Umbilical cord (tissue), 2 donors: ENCODE measurements around the gene ABCE1. TPM values are rescaled to one million over a fixed set of nuclear protein-coding genes. Genes with fewer than 3 reads are reported as not detected.
A peak's percentile ranks its signal among the peaks of the same experiment; 100 is the strongest.

Experiments used
- DNase-seq: peaks from one replicate; pipeline ENCODE4 v3.0.0-alpha.2; 2015; ENCODE audit warnings: low spot score
- total RNA-seq: library from RNA; depleted of rRNA; stranded (reverse); fragments of >200 nt; gene quantifications from one replicate; pipeline ENCODE4 v1.2.3, GENCODE V29; 2014; ENCODE audit warnings: low replicate concordance; ENCODE audit not compliant: insufficient read depth

Gene ABCE1
- total RNA-seq = 71.5 TPM

- peak; percentile 99 for DNase-seq
Observed at GRCh38 chr4:145097821-145098674, at the start of gene ABCE1, which contains the start of gene ANAPC10. Gene ABCE1, plus strand, starts transcription at chr4:145098311. Its CDS starts 6,102 bp downstream, at chr4:145104413. Gene ANAPC10, minus strand, starts transcription at chr4:145098196. Its CDS starts 2,097 bp downstream, at chr4:145096099.

- no peak for DNase-seq
Observed at GRCh38 chr4:145048817-145049216, 49.3 kb upstream of the ABCE1 start.

GRCh38 chr4:145049241-145049640, 48.9 kb upstream of the ABCE1 start:
- no peak for DNase-seq

- DNase-seq = peak; percentile 10
Observed at GRCh38 chr4:145055533-145056257, 42.4 kb upstream of the ABCE1 start.

- no peak for DNase-seq
Observed at GRCh38 chr4:145056325-145057130, 41.6 kb upstream of the ABCE1 start.

GRCh38 chr4:145058256-145058655, 39.9 kb upstream of the ABCE1 start:
- no peak for DNase-seq

GRCh38 chr4:145061318-145061920, 36.7 kb upstream of the ABCE1 start:
- DNase-seq = peak; percentile 68

- DNase-seq = no peak
Observed at GRCh38 chr4:145066063-145066501, 32.0 kb upstream of the ABCE1 start.

- DNase-seq = no peak
Observed at GRCh38 chr4:145069361-145069760, 28.8 kb upstream of the ABCE1 start.

- no peak for DNase-seq
Observed at GRCh38 chr4:145071560-145071959, 26.6 kb upstream of the ABCE1 start.

GRCh38 chr4:145075742-145076468, 22.2 kb upstream of the ABCE1 start:
- no peak for DNase-seq

GRCh38 chr4:145076469-145076855, 21.6 kb upstream of the ABCE1 start:
- no peak for DNase-seq

- DNase-seq = no peak
Observed at GRCh38 chr4:145081756-145082155, 16.4 kb upstream of the ABCE1 start.

GRCh38 chr4:145083891-145084605, 14.1 kb upstream of the ABCE1 start:
- DNase-seq = no peak

GRCh38 chr4:145090380-145090779, 7.7 kb upstream of the ABCE1 start:
- no peak for DNase-seq

GRCh38 chr4:145093638-145094037, 4.5 kb upstream of the ABCE1 start:
- no peak for DNase-seq

GRCh38 chr4:145097331-145097820, 735 bp upstream of the ABCE1 start:
- no peak for DNase-seq

- DNase-seq = peak; percentile 59
Observed at GRCh38 chr4:145098675-145099037, 545 bp downstream of the ABCE1 start.

GRCh38 chr4:145099653-145100052, 1.5 kb downstream of the ABCE1 start:
- DNase-seq = no peak

GRCh38 chr4:145101091-145101490, 3.0 kb downstream of the ABCE1 start:
- DNase-seq = no peak
